Stimulated activated CD8-positive, alpha-beta memory T cell treated with anti-CD3 and anti-CD28 coated beads, Interleukin-12 subunit alpha, Interleukin-12 subunit beta, amount 100 ng/mL, for 1 hour (primary cell): Measurements from ENCODE around the gene RABAC1.
"Not testable (repeated sequence)": the region's sequence is repeated elsewhere in the genome, so short reads cannot be mapped to it uniquely, and the experiment has no call there.

Experiments used
- DNase-seq: peaks from one replicate; pipeline ENCODE4 v3.0.0-alpha.2; 2020; ENCODE audit warnings: low read depth

RABAC1 gene

GRCh38 chr19:41945135-41945766 is 13.9 kb downstream of the RABAC1 start:
- peak; percentile 82 for DNase-seq

- no peak for DNase-seq
Measured at GRCh38 chr19:41944336-41944735, 14.8 kb downstream of the RABAC1 start.

- DNase-seq, result no peak
Measured at GRCh38 chr19:41941410-41942202, 17.5 kb downstream of the RABAC1 start.

GRCh38 chr19:41940731-41941409 is 18.3 kb downstream of the RABAC1 start:
- DNase-seq, result no peak

GRCh38 chr19:41939861-41940730 is 19.0 kb downstream of the RABAC1 start:
- no peak for DNase-seq

GRCh38 chr19:41939209-41939608 is 19.9 kb downstream of the RABAC1 start:
- DNase-seq, result not testable (repeated sequence)

GRCh38 chr19:41937525-41938468 is 21.3 kb downstream of the RABAC1 start:
- no peak for DNase-seq

GRCh38 chr19:41936961-41937360 is 22.2 kb downstream of the RABAC1 start:
- DNase-seq, result no peak

- no peak for DNase-seq
Measured at GRCh38 chr19:41936416-41936850, 22.7 kb downstream of the RABAC1 start.

- DNase-seq, result no peak
Measured at GRCh38 chr19:41935760-41936415, 23.2 kb downstream of the RABAC1 start.

GRCh38 chr19:41934849-41935374 is 24.2 kb downstream of the RABAC1 start:
- peak; percentile 64 for DNase-seq

GRCh38 chr19:41933693-41934426 is 25.3 kb downstream of the RABAC1 start:
- DNase-seq, result no peak

- no peak for DNase-seq
Measured at GRCh38 chr19:41932720-41933332, 26.3 kb downstream of the RABAC1 start.

GRCh38 chr19:41932259-41932719 is 26.8 kb downstream of the RABAC1 start:
- DNase-seq, result no peak

- no peak for DNase-seq
Measured at GRCh38 chr19:41930926-41931592, 28.1 kb downstream of the RABAC1 start.

- no peak for DNase-seq
Measured at GRCh38 chr19:41930322-41930722, 28.8 kb downstream of the RABAC1 start.

GRCh38 chr19:41929536-41930071 is 29.5 kb downstream of the RABAC1 start:
- no peak for DNase-seq
